HEK293 (cell line): ENCODE data around the gene CTSA.

Experiments
- CTCF ChIA-PET: fragments of 350-600 bp; formaldehyde crosslinking; extraction: SDS; loops from one replicate; lab custom pipeline; 2021; ENCODE audit warnings: antibody characterized with exemption; lab: Yijun Ruan, JAX
- POLR2A ChIA-PET: fragments of 300-600 bp; formaldehyde crosslinking; extraction: SDS; loops from one replicate; lab custom pipeline; 2020; ENCODE audit warnings: antibody characterized with exemption, inconsistent platforms; lab: Yijun Ruan, JAX
- H3K27ac ChIP-seq: fragments of 200-500 bp; sonication (Bioruptor generic); 2 replicates; pipeline ENCODE4 v1.5.1; 2014; ENCODE audit warnings: low read depth, low read length, control low read depth, inconsistent platforms; ENCODE audit errors: extremely low read depth
- H3K36me3 ChIP-seq, 2 experiments: fragments of 200-500 bp in 1 of 2; sonication (Bioruptor generic) in 1 of 2; 1 replicate in 1 of 2; 2 replicates in 1 of 2; pipeline ENCODE4 v1.5.1; 2014 to 2017; ENCODE audit warnings: inconsistent platforms in 2 of 2, low read length in 2 of 2; ENCODE audit not compliant: control insufficient read depth in 2 of 2, insufficient read depth in 1 of 2
- H3K4me1 ChIP-seq: fragments of 200-500 bp; sonication (Bioruptor generic); 2 replicates; pipeline ENCODE4 v1.5.1; 2014; ENCODE audit warnings: mild to moderate bottlenecking, low read length, inconsistent platforms; ENCODE audit not compliant: control insufficient read depth, insufficient read depth
- H3K4me3 ChIP-seq: 2 replicates; pipeline ENCODE4 v1.5.1; 2011; ENCODE audit warnings: low read depth, mild to moderate bottlenecking, control low read depth, low read length, moderate library complexity
- H3K9me3 ChIP-seq: fragments of 200-500 bp; sonication (Bioruptor generic); 2 replicates; pipeline ENCODE4 v1.5.1; 2014; ENCODE audit warnings: low read depth, low read length, inconsistent platforms; ENCODE audit not compliant: control insufficient read depth, insufficient read depth
- GLI2 ChIP-seq: fragments of 450-650 bp; formaldehyde crosslinking; IDR thresholded peaks from 2 replicates; pipeline ENCODE4; 2017; ENCODE audit warnings: missing biosample characterization, missing genetic modification characterization, low read depth, borderline replicate concordance
- GLIS2 ChIP-seq: fragments of 450-650 bp; formaldehyde crosslinking; IDR thresholded peaks from 2 replicates; pipeline ENCODE4 v1.5.1; 2016; ENCODE audit warnings: missing biosample characterization, missing genetic modification characterization
- HOXD13 ChIP-seq: sonication (generic); formaldehyde crosslinking; IDR thresholded peaks from 2 replicates; pipeline ENCODE4 v1.8.0; 2022; ENCODE audit warnings: missing genetic modification reagents, borderline replicate concordance
- IKZF3 ChIP-seq: fragments of 450-650 bp; IDR thresholded peaks from 2 replicates; pipeline ENCODE4 v1.5.0; 2018; ENCODE audit warnings: missing biosample characterization, mild to moderate bottlenecking, missing genetic modification characterization, moderate library complexity
- MEIS1 ChIP-seq: sonication (generic); formaldehyde crosslinking; IDR thresholded peaks from 2 replicates; pipeline ENCODE4 v1.8.1; 2022; ENCODE audit warnings: missing genetic modification reagents, mild to moderate bottlenecking, borderline replicate concordance
- SCRT1 ChIP-seq: fragments of 450-650 bp; formaldehyde crosslinking; IDR thresholded peaks from 2 replicates; pipeline ENCODE4 v1.5.1; 2016; ENCODE audit warnings: missing biosample characterization, missing genetic modification characterization, borderline replicate concordance
- SCRT2 ChIP-seq: fragments of 450-650 bp; formaldehyde crosslinking; IDR thresholded peaks from 2 replicates; pipeline ENCODE4 v1.5.1; 2016; ENCODE audit warnings: missing biosample characterization, missing genetic modification characterization
- ZBTB11 ChIP-seq: fragments of 450-650 bp; formaldehyde crosslinking; conservative IDR thresholded peaks from 2 replicates; pipeline ENCODE4 v1.5.1; 2016; ENCODE audit warnings: low read depth, missing biosample characterization, missing genetic modification characterization
- ZBTB17 ChIP-seq: fragments of 450-650 bp; formaldehyde crosslinking; IDR thresholded peaks from 2 replicates; pipeline ENCODE4 v1.5.1; 2016; ENCODE audit warnings: missing biosample characterization, missing genetic modification characterization
- ZBTB49 ChIP-seq: fragments of 450-650 bp; formaldehyde crosslinking; IDR thresholded peaks from 2 replicates; pipeline ENCODE4 v1.5.1; 2016; ENCODE audit warnings: missing biosample characterization, missing genetic modification characterization, low read depth
- ZEB2 ChIP-seq: fragments of 450-650 bp; formaldehyde crosslinking; IDR thresholded peaks from 2 replicates; pipeline ENCODE4 v1.5.1; 2016; ENCODE audit warnings: missing biosample characterization, missing genetic modification characterization
- ZIC2 ChIP-seq: fragments of 450-650 bp; formaldehyde crosslinking; IDR thresholded peaks from 2 replicates; pipeline ENCODE4 v1.5.1; 2016; ENCODE audit warnings: missing biosample characterization, missing genetic modification characterization
- ZNF112 ChIP-seq: fragments of 450-650 bp; formaldehyde crosslinking; IDR thresholded peaks from 2 replicates; pipeline ENCODE4 v1.5.0; 2017; ENCODE audit warnings: missing biosample characterization, missing genetic modification characterization
- ZNF184 ChIP-seq: fragments of 450-650 bp; IDR thresholded peaks from 2 replicates; pipeline ENCODE4 v1.5.1; 2018; ENCODE audit warnings: missing biosample characterization, mild to moderate bottlenecking, missing genetic modification characterization
- ZNF274 ChIP-seq, 2 experiments: fragments of 200-500 bp in 1 of 2; fragments of 450-650 bp in 1 of 2; sonication (Bioruptor generic) in 1 of 2; formaldehyde crosslinking in 1 of 2; IDR thresholded peaks; 2 replicates each; pipeline versions ENCODE4 v1.5.1 to v1.6.1; 2014 to 2016; ENCODE audit warnings: borderline replicate concordance in 1 of 2, inconsistent platforms in 1 of 2, low read length in 1 of 2, missing biosample characterization in 1 of 2, missing genetic modification characterization in 1 of 2
- ZNF292 ChIP-seq: fragments of 450-650 bp; formaldehyde crosslinking; IDR thresholded peaks from 2 replicates; pipeline ENCODE4 v1.5.1; 2016; ENCODE audit warnings: low read depth, missing biosample characterization, missing genetic modification characterization, borderline replicate concordance
- ZNF311 ChIP-seq: fragments of 450-650 bp; formaldehyde crosslinking; IDR thresholded peaks from 2 replicates; pipeline ENCODE4 v1.5.1; 2017; ENCODE audit warnings: missing biosample characterization, missing genetic modification characterization, borderline replicate concordance
- ZNF324 ChIP-seq: fragments of 450-650 bp; formaldehyde crosslinking; IDR thresholded peaks from 2 replicates; pipeline ENCODE4 v1.5.1; 2016; ENCODE audit warnings: missing biosample characterization, missing genetic modification characterization
- ZNF561 ChIP-seq: fragments of 450-650 bp; IDR thresholded peaks from 2 replicates; pipeline ENCODE4 v1.5.1; 2018; ENCODE audit warnings: missing biosample characterization, missing genetic modification characterization, borderline replicate concordance
- ZNF664 ChIP-seq: fragments of 450-650 bp; formaldehyde crosslinking; IDR thresholded peaks from 2 replicates; pipeline ENCODE4 v1.5.1; 2016; ENCODE audit warnings: missing biosample characterization, missing genetic modification characterization
- ZNF791 ChIP-seq: fragments of 450-650 bp; formaldehyde crosslinking; IDR thresholded peaks from 2 replicates; pipeline ENCODE4 v1.5.1; 2016; ENCODE audit warnings: missing biosample characterization, missing genetic modification characterization
- ZNF792 ChIP-seq: fragments of 450-650 bp; formaldehyde crosslinking; IDR thresholded peaks from 2 replicates; pipeline ENCODE4 v1.5.1; 2016; ENCODE audit warnings: missing biosample characterization, missing genetic modification characterization
- TF ChIP-seq, protein P1 (sequence below): fragments of 450-650 bp; formaldehyde crosslinking; IDR thresholded peaks from 2 replicates; pipeline ENCODE4 v1.5.1; 2016; ENCODE audit warnings: missing biosample characterization, missing genetic modification characterization
- TF ChIP-seq, protein P2 (sequence below): fragments of 450-650 bp; formaldehyde crosslinking; IDR thresholded peaks from 2 replicates; pipeline ENCODE4 v1.5.1; 2016; ENCODE audit warnings: missing biosample characterization, missing genetic modification characterization

Gene CTSA

DNA sequence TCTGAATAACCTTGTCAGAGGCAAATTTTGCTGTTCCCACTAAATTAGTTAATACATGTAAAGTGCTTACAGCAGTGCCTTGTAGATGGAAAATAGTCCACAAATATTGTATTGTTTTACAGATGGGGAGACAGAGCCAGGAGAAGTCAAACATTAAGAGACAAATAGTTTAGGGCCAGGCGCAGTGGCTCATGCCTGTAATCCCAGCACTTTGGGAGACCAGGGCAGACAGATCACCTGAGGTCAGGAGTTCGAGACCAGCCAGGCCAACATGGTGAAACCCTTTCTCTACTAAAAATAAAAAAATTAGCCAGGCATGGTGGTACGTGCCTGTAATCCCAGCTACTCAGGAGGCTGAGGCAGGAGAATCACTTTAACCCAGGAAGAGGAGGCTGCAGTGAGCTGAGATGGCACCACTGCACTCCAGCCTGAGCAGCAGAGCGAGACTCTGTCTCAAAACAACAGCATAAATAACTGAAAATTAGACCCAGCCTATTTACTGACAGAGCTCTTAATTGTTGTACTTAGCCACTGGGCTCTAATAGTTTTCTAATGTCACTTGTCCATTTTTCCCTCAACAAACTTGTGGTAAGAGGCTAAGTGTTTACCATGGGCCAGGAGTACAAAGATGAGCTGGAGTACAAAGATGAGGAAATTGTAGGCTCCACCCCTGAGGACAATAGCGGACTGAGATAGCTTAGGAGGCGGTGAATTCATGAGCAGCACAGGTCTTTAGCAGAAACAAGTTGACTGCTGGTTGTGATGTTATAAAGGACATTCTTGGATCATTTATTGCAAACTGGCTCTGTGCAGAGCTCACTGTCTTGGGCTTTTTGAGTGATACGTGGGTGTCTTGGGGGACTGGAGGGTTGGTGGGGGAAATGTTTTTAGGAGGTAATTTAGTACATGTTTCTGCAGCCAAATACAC is 27.3 kb upstream of the CTSA start:
- Histone ChIP-seq H3K9me3 (no peaks in the 10 kb centered on the region), H3K4me1 (peaks cover 5% of the 10 kb centered on the region), H3K4me3 (no peak overlapping the region), H3K36me3 (no peaks in the 10 kb centered on the region; a peak in 1 of 3 replicates), H3K27ac (no peak overlapping the region)
- ChIA-PET POLR2A (interaction anchor here (0.8 kb wide), 1 partner anchor 17 kb away, joined by 3 read pairs; the partner anchor contains the start of gene ZSWIM1), CTCF (no interaction called here)
- TF ChIP-seq ZNF324 (tag by site-specific recombination) (no peak), ZNF184 (no peak), ZNF792 (tag by site-specific recombination) (no peak), ZBTB17 (tag by site-specific recombination) (no peak), SCRT2 (tag by site-specific recombination) (no peak), HOXD13 (CRISPR knock-in tag) (no peak), ZNF791 (tag by site-specific recombination) (no peak), GLI2 (tag by site-specific recombination) (no peak), ZNF292 (no peak), MEIS1 (CRISPR knock-in tag) (no peak), ZNF561 (no peak), ZBTB49 (no peak), IKZF3 (no peak), ZNF112 (tag by site-specific recombination) (no peak), ZIC2 (tag by site-specific recombination) (no peak), ZNF664 (tag by site-specific recombination) (no peak)
- TF ChIP-seq, protein P1, sequence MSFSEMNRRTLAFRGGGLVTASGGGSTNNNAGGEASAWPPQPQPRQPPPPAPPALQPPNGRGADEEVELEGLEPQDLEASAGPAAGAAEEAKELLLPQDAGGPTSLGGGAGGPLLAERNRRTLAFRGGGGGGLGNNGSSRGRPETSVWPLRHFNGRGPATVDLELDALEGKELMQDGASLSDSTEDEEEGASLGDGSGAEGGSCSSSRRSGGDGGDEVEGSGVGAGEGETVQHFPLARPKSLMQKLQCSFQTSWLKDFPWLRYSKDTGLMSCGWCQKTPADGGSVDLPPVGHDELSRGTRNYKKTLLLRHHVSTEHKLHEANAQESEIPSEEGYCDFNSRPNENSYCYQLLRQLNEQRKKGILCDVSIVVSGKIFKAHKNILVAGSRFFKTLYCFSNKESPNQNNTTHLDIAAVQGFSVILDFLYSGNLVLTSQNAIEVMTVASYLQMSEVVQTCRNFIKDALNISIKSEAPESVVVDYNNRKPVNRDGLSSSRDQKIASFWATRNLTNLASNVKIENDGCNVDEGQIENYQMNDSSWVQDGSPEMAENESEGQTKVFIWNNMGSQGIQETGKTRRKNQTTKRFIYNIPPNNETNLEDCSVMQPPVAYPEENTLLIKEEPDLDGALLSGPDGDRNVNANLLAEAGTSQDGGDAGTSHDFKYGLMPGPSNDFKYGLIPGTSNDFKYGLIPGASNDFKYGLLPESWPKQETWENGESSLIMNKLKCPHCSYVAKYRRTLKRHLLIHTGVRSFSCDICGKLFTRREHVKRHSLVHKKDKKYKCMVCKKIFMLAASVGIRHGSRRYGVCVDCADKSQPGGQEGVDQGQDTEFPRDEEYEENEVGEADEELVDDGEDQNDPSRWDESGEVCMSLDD (tag by site-specific recombination) = no peak
- TF ChIP-seq, protein P2, sequence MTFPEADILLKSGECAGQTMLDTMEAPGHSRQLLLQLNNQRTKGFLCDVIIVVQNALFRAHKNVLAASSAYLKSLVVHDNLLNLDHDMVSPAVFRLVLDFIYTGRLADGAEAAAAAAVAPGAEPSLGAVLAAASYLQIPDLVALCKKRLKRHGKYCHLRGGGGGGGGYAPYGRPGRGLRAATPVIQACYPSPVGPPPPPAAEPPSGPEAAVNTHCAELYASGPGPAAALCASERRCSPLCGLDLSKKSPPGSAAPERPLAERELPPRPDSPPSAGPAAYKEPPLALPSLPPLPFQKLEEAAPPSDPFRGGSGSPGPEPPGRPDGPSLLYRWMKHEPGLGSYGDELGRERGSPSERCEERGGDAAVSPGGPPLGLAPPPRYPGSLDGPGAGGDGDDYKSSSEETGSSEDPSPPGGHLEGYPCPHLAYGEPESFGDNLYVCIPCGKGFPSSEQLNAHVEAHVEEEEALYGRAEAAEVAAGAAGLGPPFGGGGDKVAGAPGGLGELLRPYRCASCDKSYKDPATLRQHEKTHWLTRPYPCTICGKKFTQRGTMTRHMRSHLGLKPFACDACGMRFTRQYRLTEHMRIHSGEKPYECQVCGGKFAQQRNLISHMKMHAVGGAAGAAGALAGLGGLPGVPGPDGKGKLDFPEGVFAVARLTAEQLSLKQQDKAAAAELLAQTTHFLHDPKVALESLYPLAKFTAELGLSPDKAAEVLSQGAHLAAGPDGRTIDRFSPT (tag by site-specific recombination) = no peak

GRCh38 chr20:45866454-45866853 is 24.7 kb upstream of the CTSA start:
- no peak overlapping the region for H3K27ac ChIP-seq
- TF ChIP-seq ZEB2 (tag by site-specific recombination) = no peak
- TF ChIP-seq ZBTB11 (tag by site-specific recombination) = no peak
- no peak for TF ChIP-seq GLIS2 (tag by site-specific recombination)
- no peak for TF ChIP-seq ZNF274 (IDR thresholded peaks at IDR 0.05; ENCODE audit: low read length)
- TF ChIP-seq ZNF274 (tag by site-specific recombination; IDR thresholded peaks at IDR 0.05; ENCODE audit: borderline replicate concordance) = no peak
- no peak for TF ChIP-seq SCRT1 (tag by site-specific recombination)
- no peak for TF ChIP-seq ZNF311

More at GRCh38 chr20:45866454-45866853, 24.7 kb upstream of the CTSA start:
- Histone ChIP-seq H3K36me3 (no peaks in the 10 kb centered on the region; a peak in 1 of 3 replicates), H3K9me3 (no peaks in the 10 kb centered on the region), H3K4me3 (no peak overlapping the region), H3K4me1 (no peaks in the 10 kb centered on the region; the same call in 1 of the 2 replicates)
- ChIA-PET CTCF (no interaction called here), POLR2A (interaction anchor here (0.7 kb wide), 3 partner anchors 62 to 326 kb away, joined by 3 to 6 read pairs (median 5); no protein-coding TSS in a partner anchor)
